GM21737 (cell line): Measurements from ENCODE around the gene RHPN2.
"Not testable (repeated sequence)": the region's sequence is repeated elsewhere in the genome, so short reads cannot be mapped to it uniquely, and the experiment has no call there.

ENCODE experiments used
- ATAC-seq: cut with Tn5 transposase; IDR thresholded peaks from one replicate; pipeline ENCODE4 v1.9.1; 2021; ENCODE audit warnings: mild to moderate bottlenecking, moderate library complexity; ENCODE audit not compliant: unreplicated experiment

RHPN2 gene

GRCh38 chr19:33032218-33032781 lies 32.4 kb downstream of the RHPN2 start:
- ATAC-seq = no peak

- ATAC-seq = no peak
Measured at GRCh38 chr19:33029746-33030303, 34.9 kb downstream of the RHPN2 start.

- not testable (repeated sequence) for ATAC-seq
Measured at GRCh38 chr19:33026602-33027001, 38.1 kb downstream of the RHPN2 start.

GRCh38 chr19:33025468-33026238 lies 39.0 kb downstream of the RHPN2 start:
- ATAC-seq = not testable (repeated sequence)

GRCh38 chr19:33024398-33024797 lies 40.3 kb downstream of the RHPN2 start:
- no peak for ATAC-seq

GRCh38 chr19:33022472-33023116 lies 42.1 kb downstream of the RHPN2 start:
- ATAC-seq = no peak

GRCh38 chr19:33010891-33011290 lies 53.8 kb downstream of the RHPN2 start:
- ATAC-seq = not testable (repeated sequence)

GRCh38 chr19:33008738-33009137 lies 56.0 kb downstream of the RHPN2 start:
- no peak for ATAC-seq

- no peak for ATAC-seq
Measured at GRCh38 chr19:33005440-33005839, 59.2 kb downstream of the RHPN2 start.

- ATAC-seq = not testable (repeated sequence)
Measured at GRCh38 chr19:33003424-33004024, 61.2 kb downstream of the RHPN2 start.

GRCh38 chr19:33002126-33002865 lies 62.4 kb downstream of the RHPN2 start:
- not testable (repeated sequence) for ATAC-seq

- no peak for ATAC-seq
Measured at GRCh38 chr19:33000910-33001309, 63.8 kb downstream of the RHPN2 start.

- no peak for ATAC-seq
Measured at GRCh38 chr19:33000510-33000909, 64.2 kb downstream of the RHPN2 start.

- ATAC-seq = no peak
Measured at GRCh38 chr19:32998722-32999121, 66.0 kb downstream of the RHPN2 start.

- no peak for ATAC-seq
Measured at GRCh38 chr19:32997716-32998355, 66.9 kb downstream of the RHPN2 start.

GRCh38 chr19:32997061-32997464 lies 67.6 kb downstream of the RHPN2 start:
- ATAC-seq = not testable (repeated sequence)

GRCh38 chr19:32995966-32996365 lies 68.7 kb downstream of the RHPN2 start:
- ATAC-seq = not testable (repeated sequence)

GRCh38 chr19:32988724-32989123 lies 76.0 kb downstream of the RHPN2 start:
- no peak for ATAC-seq

- ATAC-seq = not testable (repeated sequence)
Measured at GRCh38 chr19:32988254-32988653, 76.4 kb downstream of the RHPN2 start.

- not testable (repeated sequence) for ATAC-seq
Measured at GRCh38 chr19:32982488-32982887, 82.2 kb downstream of the RHPN2 start.
